Astrocyte (in vitro differentiated cells and primary cell): ENCODE data around the gene CHMP1A. TPM values are rescaled to one million over a fixed set of nuclear protein-coding genes. Genes with fewer than 3 reads are reported as not detected.
A peak's percentile ranks its signal among the peaks of the same experiment; 100 is the strongest.

Source experiments
- DNase-seq: peaks from one replicate; pipeline ENCODE4 v3.0.0-alpha.2; 2010; ENCODE audit warnings: low read depth
- FAIRE-seq: peaks from 2 replicates; lab custom pipeline; 2011; peaks lifted over from hg19 to GRCh38; lab: Jason Lieb, UNC
- H2AFZ ChIP-seq: 2 replicates; pipeline ENCODE4 v1.6.0; 2012; ENCODE audit warnings: low read depth, low read length, inconsistent platforms
- H3K27ac ChIP-seq: 2 replicates; pipeline ENCODE4 v1.5.1; 2011; ENCODE audit warnings: low read depth, low read length, inconsistent platforms
- H3K27me3 ChIP-seq: 2 replicates; pipeline ENCODE4 v1.6.0; 2011; ENCODE audit warnings: low read length, inconsistent platforms; ENCODE audit not compliant: insufficient read depth
- H3K36me3 ChIP-seq: 2 replicates; pipeline ENCODE4 v1.5.1; 2011; ENCODE audit warnings: low read length, inconsistent platforms; ENCODE audit not compliant: insufficient read depth
- H3K4me1 ChIP-seq: 2 replicates; pipeline ENCODE4 v1.5.1; 2011; ENCODE audit warnings: low read length, inconsistent platforms; ENCODE audit not compliant: insufficient read depth
- H3K4me2 ChIP-seq: 2 replicates; pipeline ENCODE4 v1.6.0; 2012; ENCODE audit warnings: low read length, inconsistent platforms
- H3K4me3 ChIP-seq: 2 replicates; pipeline ENCODE4 v1.5.1; 2011; ENCODE audit warnings: low read depth, mild to moderate bottlenecking, low read length, inconsistent platforms; ENCODE audit not compliant: insufficient read depth
- H3K79me2 ChIP-seq: 2 replicates; pipeline ENCODE4 v1.6.0; 2012; ENCODE audit warnings: mild to moderate bottlenecking, low read length, inconsistent platforms; ENCODE audit not compliant: insufficient read depth
- H3K9ac ChIP-seq: 2 replicates; pipeline ENCODE4 v1.6.0; 2012; ENCODE audit warnings: mild to moderate bottlenecking, low read length, inconsistent platforms
- H3K9me3 ChIP-seq: 2 replicates; pipeline ENCODE4 v1.5.1; 2012; ENCODE audit warnings: low read depth, mild to moderate bottlenecking, low read length, inconsistent platforms; ENCODE audit not compliant: insufficient read depth
- H4K20me1 ChIP-seq: 2 replicates; pipeline ENCODE4 v1.6.0; 2012; ENCODE audit warnings: low read length, inconsistent platforms; ENCODE audit not compliant: insufficient read depth
- H3K27ac Mint-ChIP-seq: one replicate; pipeline ENCODE4 v1.8.0; 2021; ENCODE audit warnings: mild to moderate bottlenecking, mixed read lengths; ENCODE audit not compliant: unreplicated experiment
- H3K27me3 Mint-ChIP-seq: one replicate; pipeline ENCODE4 v1.8.0; 2021; ENCODE audit warnings: low read depth, mixed read lengths; ENCODE audit not compliant: unreplicated experiment
- H3K36me3 Mint-ChIP-seq: one replicate; pipeline ENCODE4 v1.8.0; 2021; ENCODE audit warnings: low read depth, mixed read lengths; ENCODE audit not compliant: unreplicated experiment
- H3K4me1 Mint-ChIP-seq: one replicate; pipeline ENCODE4 v1.8.0; 2021; ENCODE audit warnings: low read depth, mixed read lengths; ENCODE audit not compliant: unreplicated experiment
- H3K4me3 Mint-ChIP-seq: one replicate; pipeline ENCODE4 v1.8.0; 2021; ENCODE audit warnings: mild to moderate bottlenecking, moderate library complexity, mixed read lengths; ENCODE audit not compliant: unreplicated experiment
- H3K9me3 Mint-ChIP-seq: one replicate; pipeline ENCODE4 v1.8.0; 2021; ENCODE audit warnings: mild to moderate bottlenecking, mixed read lengths; ENCODE audit not compliant: unreplicated experiment
- CTCF ChIP-seq: IDR thresholded peaks from 2 replicates; pipeline ENCODE4 v1.5.1; 2011; ENCODE audit warnings: low read depth, mild to moderate bottlenecking, inconsistent platforms, low read length, moderate library complexity; ENCODE audit not compliant: insufficient read depth
- EZH2 ChIP-seq: IDR thresholded peaks from 2 replicates; pipeline ENCODE4 v1.6.1; 2012; ENCODE audit warnings: mild to moderate bottlenecking, low read length, inconsistent platforms; ENCODE audit not compliant: insufficient read depth
- total RNA-seq: library from RNA; stranded (reverse); gene quantifications from 2 replicates; pipeline ENCODE4 v1.2.1, GENCODE V29; 2021

CHMP1A gene
- total RNA-seq, 1 donor from 2014 or later, result 85.7 TPM

GRCh38 chr16:89660146-89660545 lies 2.6 kb upstream of the CHMP1A start:
- peaks cover 9% of the 10 kb centered on the region for H3K4me1 Mint-ChIP-seq
- H3K27ac Mint-ChIP-seq, result no peak overlapping the region
- peaks cover 21% of the 10 kb centered on the region for H3K36me3 Mint-ChIP-seq
- Histone ChIP-seq H3K9ac (no peak overlapping the region), H3K36me3 (peaks cover 3% of the 10 kb centered on the region), H3K4me2 (no peak overlapping the region), H3K27me3 (no peaks in the 10 kb centered on the region), H3K4me1 (peaks cover 12% of the 10 kb centered on the region), H3K9me3 (no peaks in the 10 kb centered on the region), H3K79me2 (peaks cover 56% of the 10 kb centered on the region), H3K27ac (no peak overlapping the region), H4K20me1 (peaks cover 21% of the 10 kb centered on the region), H3K4me3 (no peak overlapping the region), H2AFZ (no peak overlapping the region)
- DNase-seq, result no peak
- no peaks in the 10 kb centered on the region for H3K27me3 Mint-ChIP-seq
- peak overlapping the region; percentile 42 for H3K4me3 Mint-ChIP-seq
- no peak for TF ChIP-seq CTCF
- no peak for TF ChIP-seq EZH2
- FAIRE-seq, result no peak
- H3K9me3 Mint-ChIP-seq, result peaks cover 7% of the 10 kb centered on the region

DNA sequence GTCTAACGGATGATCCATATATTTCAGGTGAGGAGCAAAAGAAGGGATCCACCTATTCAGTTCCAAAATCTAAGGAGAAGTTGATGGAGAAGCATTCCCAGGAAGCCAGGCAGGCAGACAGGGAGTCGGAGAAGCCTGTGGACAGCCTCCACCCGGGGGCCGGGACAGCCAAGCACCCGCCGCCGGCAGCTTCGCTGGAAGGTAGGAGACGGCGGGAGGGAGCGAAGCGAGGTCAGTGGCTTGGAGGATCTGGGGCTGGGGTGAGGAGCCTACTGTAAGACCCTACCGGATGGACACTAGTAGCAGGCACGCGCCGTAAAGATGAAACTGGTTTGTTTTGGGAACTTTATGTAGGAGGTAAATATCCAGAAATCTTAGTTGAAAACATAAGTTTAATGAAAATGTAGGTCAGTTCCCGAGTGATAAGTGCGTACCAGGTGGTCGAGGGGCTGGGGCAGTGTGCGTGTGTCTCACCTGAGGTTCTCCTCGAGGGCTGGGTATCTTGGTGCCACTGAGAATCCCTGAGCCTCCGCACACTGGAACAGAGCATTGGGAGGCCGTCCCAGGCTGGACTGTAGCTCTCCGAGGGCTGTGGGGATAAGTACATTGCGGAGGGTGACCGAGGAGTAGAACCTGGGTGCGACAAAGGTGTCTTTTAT lies 842 bp upstream of the CHMP1A start:
- H3K9ac ChIP-seq, result peak overlapping the region; percentile 98
- peaks cover 16% of the 10 kb centered on the region for H3K36me3 Mint-ChIP-seq
- peaks cover 71% of the 10 kb centered on the region for H3K79me2 ChIP-seq
- H3K36me3 ChIP-seq, result peaks cover under 1% of the 10 kb centered on the region
- H3K4me1 Mint-ChIP-seq, result peaks cover 9% of the 10 kb centered on the region
- H3K4me3 ChIP-seq, result peak overlapping the region; percentile 81
- H3K9me3 Mint-ChIP-seq, result peaks cover 4% of the 10 kb centered on the region
- peak overlapping the region; percentile 78 for H3K27ac Mint-ChIP-seq
- no peaks in the 10 kb centered on the region for H3K9me3 ChIP-seq
- no peaks in the 10 kb centered on the region for H3K27me3 ChIP-seq
- peak overlapping the region; percentile 72 for H3K27ac ChIP-seq
- peak overlapping the region; percentile 78 for H2AFZ ChIP-seq
- FAIRE-seq, result no peak
- no peak for TF ChIP-seq EZH2
- peaks cover 33% of the 10 kb centered on the region for H4K20me1 ChIP-seq
- H3K27me3 Mint-ChIP-seq, result no peaks in the 10 kb centered on the region
- no peak for DNase-seq
- H3K4me1 ChIP-seq, result peaks cover 12% of the 10 kb centered on the region
- peak overlapping the region; percentile 92 for H3K4me3 Mint-ChIP-seq
- peak overlapping the region; percentile 86 for H3K4me2 ChIP-seq

DNA sequence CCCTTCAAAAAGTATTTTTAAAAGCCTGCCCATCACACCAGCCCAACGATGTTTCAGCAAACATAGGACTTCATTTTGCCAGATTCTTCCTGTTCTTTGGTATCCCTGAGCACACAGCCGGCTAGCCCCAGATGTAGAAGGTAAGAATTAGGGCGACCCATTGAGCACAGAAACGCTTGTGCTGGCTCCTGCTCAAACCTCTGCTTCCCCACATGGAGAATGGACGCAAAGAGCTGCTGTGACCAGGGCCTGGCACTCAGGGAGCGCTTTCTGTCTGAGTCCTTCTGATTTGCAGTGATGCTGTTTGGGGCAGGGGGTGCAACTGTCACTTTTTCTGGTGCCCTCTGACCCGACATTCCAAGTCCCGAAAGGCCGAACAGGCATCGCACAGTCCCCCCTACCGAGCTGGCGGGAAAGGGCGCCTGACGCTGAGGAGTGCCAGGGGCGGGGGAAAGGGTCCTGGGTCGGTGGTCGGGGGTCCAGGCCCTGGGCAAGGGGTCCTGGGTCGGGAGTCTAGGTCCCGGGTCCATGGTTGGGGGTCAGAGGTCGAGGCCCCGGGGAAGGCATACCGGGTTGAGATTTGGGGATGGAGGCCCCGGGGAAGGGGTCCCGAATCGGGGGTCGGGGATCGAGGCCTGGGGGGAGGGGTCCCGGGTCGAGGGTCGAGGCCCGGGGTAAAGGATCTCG lies 930 bp downstream of the CHMP1A start:
- H3K9ac ChIP-seq, result peak overlapping the region; percentile 98
- TF ChIP-seq CTCF (no peak), EZH2 (no peak)
- peak overlapping the region; percentile 85 for H3K4me3 Mint-ChIP-seq
- H3K79me2 ChIP-seq, result peaks cover 81% of the 10 kb centered on the region
- peak overlapping the region; percentile 47 for H3K27ac Mint-ChIP-seq
- peaks cover 16% of the 10 kb centered on the region for H3K36me3 Mint-ChIP-seq
- H3K9me3 ChIP-seq, result no peaks in the 10 kb centered on the region
- no peaks in the 10 kb centered on the region for H3K36me3 ChIP-seq
- H3K4me2 ChIP-seq, result peak overlapping the region; percentile 86
- no peak for FAIRE-seq
- H3K4me1 Mint-ChIP-seq, result peaks cover 9% of the 10 kb centered on the region
- no peaks in the 10 kb centered on the region for H3K27me3 ChIP-seq
- peaks cover 43% of the 10 kb centered on the region for H4K20me1 ChIP-seq
- no peak overlapping the region for H3K27ac ChIP-seq
- peaks cover 4% of the 10 kb centered on the region for H3K9me3 Mint-ChIP-seq
- H3K27me3 Mint-ChIP-seq, result no peaks in the 10 kb centered on the region
- peak overlapping the region; percentile 81 for H3K4me3 ChIP-seq
- H2AFZ ChIP-seq, result no peak overlapping the region
- no peak for DNase-seq
- peaks cover 12% of the 10 kb centered on the region for H3K4me1 ChIP-seq
